MCF 10A (cell line): ENCODE results near the gene RPTOR. TPM values are rescaled to one million over a fixed set of nuclear protein-coding genes. Genes with fewer than 3 reads are reported as not detected.

Experiments used
- BruUV-seq: library from RNA; stranded (reverse); fragments of 400-500 nt; replicated peaks from 2 replicates; lab custom pipeline; 2021; lab: Mats Ljungman, UMichigan
- CTCF ChIA-PET: fragments of 300-600 bp; sonication (Branson Sonifier 250); formaldehyde crosslinking; extraction: SDS; loops from one replicate; lab custom pipeline; 2021; ENCODE audit warnings: antibody characterized with exemption, inconsistent platforms; lab: Yijun Ruan, JAX
- POLR2A ChIA-PET: fragments of 300-600, 350-650 bp; sonication (Branson Sonifier 250); formaldehyde crosslinking; extraction: SDS; loops from one replicate; lab custom pipeline; 2020; ENCODE audit warnings: antibody characterized with exemption, inconsistent platforms; lab: Yijun Ruan, JAX
- DNase-seq: peaks from one replicate; pipeline ENCODE4 v3.0.0-alpha.2; 2018; ENCODE audit not compliant: unreplicated experiment
- H3K27ac Mint-ChIP-seq: one replicate; pipeline ENCODE4 v1.8.0; 2022; ENCODE audit warnings: mild to moderate bottlenecking, low read depth, mixed read lengths; ENCODE audit not compliant: unreplicated experiment
- H3K27me3 Mint-ChIP-seq: one replicate; pipeline ENCODE4 v1.8.0; 2022; ENCODE audit warnings: mixed read lengths; ENCODE audit not compliant: insufficient read depth, unreplicated experiment
- H3K36me3 Mint-ChIP-seq: one replicate; pipeline ENCODE4 v1.8.0; 2022; ENCODE audit warnings: mild to moderate bottlenecking, moderate library complexity, mixed read lengths; ENCODE audit not compliant: insufficient read depth, unreplicated experiment
- H3K4me1 Mint-ChIP-seq: one replicate; pipeline ENCODE4 v1.8.0; 2022; ENCODE audit warnings: mixed read lengths; ENCODE audit not compliant: insufficient read depth, unreplicated experiment
- H3K4me3 Mint-ChIP-seq: one replicate; pipeline ENCODE4 v1.8.0; 2022; ENCODE audit warnings: mild to moderate bottlenecking, moderate library complexity, mixed read lengths; ENCODE audit not compliant: unreplicated experiment
- H3K9me3 Mint-ChIP-seq: one replicate; pipeline ENCODE4 v1.8.0; 2022; ENCODE audit warnings: mixed read lengths; ENCODE audit not compliant: unreplicated experiment
- CTCF ChIP-seq: fragments of 200-600 bp; IDR thresholded peaks from one replicate; pipeline ENCODE4 v1.8.0; 2022; ENCODE audit warnings: antibody characterized with exemption, mild to moderate bottlenecking; ENCODE audit not compliant: unreplicated experiment
- intact Hi-C: fragments of 100-400 bp; cut with micrococcal nuclease; formaldehyde crosslinking; loops from 2 replicates; pipeline ENCODE4 v1.14.1; 2022
- total RNA-seq: library from RNA; stranded (reverse); gene quantifications from 2 replicates; pipeline ENCODE4 v1.2.3, GENCODE V29; 2022

RPTOR gene
- total RNA-seq, 1 experiment from 2014 or later, result 41.3 TPM

DNA sequence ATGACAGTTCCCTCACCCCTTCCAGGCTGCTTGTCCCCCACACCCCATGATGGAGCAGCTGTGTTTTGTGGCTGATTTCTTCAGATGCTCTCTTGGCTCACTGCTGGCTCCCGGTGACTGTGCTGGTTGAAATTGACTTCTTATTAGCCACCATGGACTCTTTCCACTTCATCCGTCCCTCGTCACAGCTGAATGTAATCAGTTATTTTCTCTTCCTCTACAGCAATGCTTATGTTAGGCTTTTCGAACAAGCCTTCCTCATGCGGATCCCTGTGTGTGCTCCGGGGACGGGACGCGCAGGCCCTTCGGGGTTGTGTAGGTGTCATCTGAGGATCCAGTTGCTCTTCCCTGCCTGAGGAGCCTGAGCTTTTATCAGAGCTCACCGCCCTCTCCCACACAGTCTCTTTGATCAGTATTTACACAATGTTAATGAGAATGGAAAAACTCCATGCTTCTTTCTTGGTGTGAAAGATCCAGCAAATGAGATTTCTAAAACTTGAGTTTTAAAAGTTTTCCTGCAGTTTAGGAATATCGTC is 87.5 kb downstream of the RPTOR start:
- no TSS peak for BruUV-seq
- H3K4me3 Mint-ChIP-seq, result no peak overlapping the region

DNA sequence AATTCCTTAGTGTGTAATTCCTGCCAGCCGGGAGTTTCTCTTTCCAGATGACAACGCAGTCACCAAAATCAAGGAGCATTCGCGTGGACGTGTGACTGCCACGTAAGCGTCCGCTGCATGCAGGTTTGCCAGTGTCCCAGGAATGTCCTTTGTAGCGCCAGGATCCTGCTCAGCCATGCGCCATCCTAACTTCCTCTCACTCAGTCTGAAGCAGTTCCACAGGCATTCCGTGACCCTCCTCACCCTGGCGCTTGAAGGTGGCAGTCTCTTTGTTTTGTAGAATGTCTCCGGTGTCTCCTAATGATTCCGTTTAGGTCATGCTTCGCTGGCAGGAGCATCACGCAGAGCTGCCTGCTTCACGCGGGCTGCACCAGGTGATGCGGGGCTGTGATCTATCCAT is 88.6 kb downstream of the RPTOR start:
- H3K9me3 Mint-ChIP-seq, result no peaks in the 10 kb centered on the region
- no TSS peak for BruUV-seq
- TF ChIP-seq CTCF, result no peak
- no peak for DNase-seq
- POLR2A ChIA-PET, result interaction anchor here (0.7 kb wide), 1 partner anchor 266 kb away, joined by 3 read pairs; no protein-coding TSS in a partner anchor
- no peaks in the 10 kb centered on the region for H3K4me1 Mint-ChIP-seq
- H3K4me3 Mint-ChIP-seq, result no peak overlapping the region
- no peak overlapping the region for H3K27ac Mint-ChIP-seq
- H3K36me3 Mint-ChIP-seq, result peaks cover 10% of the 10 kb centered on the region
- H3K27me3 Mint-ChIP-seq, result no peaks in the 10 kb centered on the region
- CTCF ChIA-PET, result no interaction called here
- intact Hi-C loops, result no loop called here

More for the DNA sequence above, 87.5 kb downstream of the RPTOR start:
- ChIA-PET POLR2A (no interaction called here), CTCF (interaction anchor here (0.6 kb wide), 1 partner anchor 26 kb away, joined by 3 read pairs; no protein-coding TSS in a partner anchor)
- Mint-ChIP-seq H3K27me3 (no peaks in the 10 kb centered on the region), H3K9me3 (no peaks in the 10 kb centered on the region), H3K27ac (no peak overlapping the region), H3K36me3 (peaks cover 10% of the 10 kb centered on the region), H3K4me1 (no peaks in the 10 kb centered on the region)
- no peak for TF ChIP-seq CTCF
- intact Hi-C loops, result no loop called here
- no peak for DNase-seq

DNA sequence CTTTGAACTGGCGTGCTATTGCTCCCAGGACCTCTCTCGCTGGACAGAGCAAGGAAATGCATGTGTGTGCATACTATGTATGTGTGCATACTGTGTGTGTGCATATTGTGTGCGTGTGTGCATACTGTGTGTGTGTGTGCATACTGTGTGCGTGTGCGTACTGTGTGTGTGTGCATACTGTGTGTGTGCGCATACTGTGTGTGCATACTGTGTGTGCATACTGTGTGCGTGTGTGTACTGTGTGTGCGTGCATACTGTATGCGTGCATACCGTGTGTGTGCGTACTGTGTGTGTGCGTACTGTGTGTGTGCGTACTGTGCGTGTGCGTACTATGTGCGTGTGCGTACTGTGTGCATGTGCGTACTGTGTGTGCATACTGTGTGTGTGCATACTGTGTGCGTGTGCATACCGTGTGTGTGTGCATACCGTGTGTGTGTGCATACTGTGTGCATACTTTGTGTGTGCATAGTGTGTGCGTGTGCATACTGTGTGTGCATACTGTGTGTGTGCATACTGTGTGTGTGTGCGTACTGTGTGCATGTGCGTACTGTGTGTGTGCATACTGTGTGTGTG is 89.4 kb downstream of the RPTOR start:
- H3K27ac Mint-ChIP-seq, result no peak overlapping the region

More for the DNA sequence above, 89.4 kb downstream of the RPTOR start:
- intact Hi-C loops, result no loop called here
- TF ChIP-seq CTCF, result no peak
- H3K4me1 Mint-ChIP-seq, result no peaks in the 10 kb centered on the region
- POLR2A ChIA-PET, result interaction anchor here (0.7 kb wide), 1 partner anchor 266 kb away, joined by 3 read pairs; no protein-coding TSS in a partner anchor
- no peaks in the 10 kb centered on the region for H3K9me3 Mint-ChIP-seq
- no peak overlapping the region for H3K4me3 Mint-ChIP-seq
- no peak for DNase-seq
- H3K27me3 Mint-ChIP-seq, result no peaks in the 10 kb centered on the region
- peaks cover 10% of the 10 kb centered on the region for H3K36me3 Mint-ChIP-seq
- BruUV-seq, result no TSS peak
- CTCF ChIA-PET, result no interaction called here
